Neuronal stem cell (in vitro differentiated cells): Measurements from ENCODE around the gene SERPINB12.

Source experiments
- DNase-seq: peaks from one replicate; pipeline ENCODE4 v3.0.0-alpha.2; 2013; ENCODE audit warnings: low spot score
- H2AFZ ChIP-seq: one replicate; pipeline ENCODE4 v1.6.1; 2013; ENCODE audit warnings: mild to moderate bottlenecking, low read length, inconsistent platforms
- H2AK5ac ChIP-seq: 2 replicates; pipeline ENCODE4 v1.6.1; 2013; ENCODE audit warnings: low read depth, mild to moderate bottlenecking, inconsistent platforms, low read length, moderate library complexity, mixed read lengths
- H2BK120ac ChIP-seq: 2 replicates; pipeline ENCODE4 v1.6.1; 2013; ENCODE audit warnings: low read depth, mild to moderate bottlenecking, inconsistent platforms, low read length, moderate library complexity, mixed read lengths
- H2BK12ac ChIP-seq: one replicate; pipeline ENCODE4 v1.6.1; 2013; ENCODE audit warnings: low read length, inconsistent platforms
- H2BK15ac ChIP-seq: 2 replicates; pipeline ENCODE4 v1.6.1; 2013; ENCODE audit warnings: mild to moderate bottlenecking, low read length, inconsistent platforms, mixed read lengths
- H2BK5ac ChIP-seq: one replicate; pipeline ENCODE4 v1.6.1; 2013; ENCODE audit warnings: inconsistent platforms, mild to moderate bottlenecking, low read length, moderate library complexity
- H3K14ac ChIP-seq: one replicate; pipeline ENCODE4 v1.6.1; 2013; ENCODE audit warnings: low read length, inconsistent platforms
- H3K18ac ChIP-seq: 2 replicates; pipeline ENCODE4 v1.6.1; 2013; ENCODE audit warnings: low read length, inconsistent platforms
- H3K23ac ChIP-seq: 2 replicates; pipeline ENCODE4 v1.6.1; 2013; ENCODE audit warnings: low read depth, mild to moderate bottlenecking, mixed read lengths, low read length, inconsistent platforms; ENCODE audit not compliant: poor library complexity
- H3K27ac ChIP-seq: replicated peaks from 3 replicates; pipeline ENCODE4 v1.5.1; 2013; ENCODE audit warnings: low read length, inconsistent platforms
- H3K27me3 ChIP-seq, 3 experiments: 2 replicates each; pipeline ENCODE4 v1.6.1; 2013; ENCODE audit warnings: low read length in 3 of 3, mild to moderate bottlenecking in 2 of 3, inconsistent platforms in 1 of 3, low read depth in 1 of 3, mixed read lengths in 1 of 3, moderate library complexity in 1 of 3; ENCODE audit not compliant: control insufficient read depth in 3 of 3, insufficient read depth in 3 of 3
- H3K36me3 ChIP-seq, 2 donors: replicated peaks in 1 of 2; 2 replicates each; pipeline ENCODE4 v1.6.1; 2013; ENCODE audit warnings: low read length in 2 of 2; ENCODE audit not compliant: control insufficient read depth in 2 of 2, insufficient read depth in 2 of 2
- H3K4ac ChIP-seq: 2 replicates; pipeline ENCODE4 v1.6.1; 2013; ENCODE audit warnings: inconsistent platforms, mild to moderate bottlenecking, low read length, moderate library complexity
- H3K4me1 ChIP-seq, 2 donors: 1 replicate in 1 of 2; 2 replicates in 1 of 2; pipeline ENCODE4 v1.6.1; 2013; ENCODE audit warnings: low read length in 2 of 2, low read depth in 1 of 2; ENCODE audit not compliant: control insufficient read depth in 2 of 2, insufficient read depth in 1 of 2
- H3K4me2 ChIP-seq: one replicate; pipeline ENCODE4 v1.6.1; 2013; ENCODE audit warnings: mild to moderate bottlenecking, low read length, inconsistent platforms; ENCODE audit not compliant: insufficient read depth, poor library complexity, severe bottlenecking
- H3K4me3 ChIP-seq, 2 donors: 2 replicates each; pipeline ENCODE4 v1.5.1; 2013; ENCODE audit warnings: low read length in 2 of 2, mild to moderate bottlenecking in 2 of 2, inconsistent platforms in 1 of 2, moderate library complexity in 1 of 2
- H3K79me1 ChIP-seq: one replicate; pipeline ENCODE4 v1.6.1; 2013; ENCODE audit warnings: low read depth, mild to moderate bottlenecking, inconsistent platforms, low read length, moderate library complexity
- H3K9ac ChIP-seq: one replicate; pipeline ENCODE4 v1.6.1; 2013; ENCODE audit warnings: mild to moderate bottlenecking, low read depth, low read length, inconsistent platforms; ENCODE audit not compliant: poor library complexity
- H3K9me3 ChIP-seq, 2 donors: replicated peaks in 1 of 2; 2 replicates each; pipeline versions ENCODE3 to v1.6.1; 2013; ENCODE audit warnings: low read length in 2 of 2, mild to moderate bottlenecking in 2 of 2, inconsistent platforms in 1 of 2, low read depth in 1 of 2, mixed read lengths in 1 of 2, moderate library complexity in 1 of 2; ENCODE audit not compliant: control insufficient read depth in 2 of 2, insufficient read depth in 1 of 2
- H4K8ac ChIP-seq: one replicate; pipeline ENCODE4 v1.6.1; 2013; ENCODE audit warnings: low read depth, mild to moderate bottlenecking, inconsistent platforms, low read length, moderate library complexity
- H4K91ac ChIP-seq: one replicate; pipeline ENCODE4 v1.6.1; 2013; ENCODE audit warnings: low read length, low read depth, mild to moderate bottlenecking, inconsistent platforms; ENCODE audit not compliant: poor library complexity
- WGBS, 2 donors: extraction: QIAGEN DNeasy Blood & Tissue Kit; methylation state at CpG; one replicate each; pipeline ENCODE4 v1.1.7; 2013; ENCODE audit warnings: missing lambda C conversion rate in 2 of 2, mixed read lengths in 1 of 2; ENCODE audit not compliant: insufficient read length in 2 of 2, insufficient replicate concordance in 1 of 2; ENCODE audit errors: extremely low coverage in 2 of 2; 5-methylcytosine and 5-hydroxymethylcytosine counted together

Gene SERPINB12

GRCh38 chr18:63553081-63553480 is 10.9 kb downstream of the SERPINB12 start:
- no peak overlapping the region for H3K23ac ChIP-seq
- H2BK120ac ChIP-seq, result no peak overlapping the region
- no peak overlapping the region for H3K14ac ChIP-seq
- no peak overlapping the region for H4K91ac ChIP-seq
- H3K79me1 ChIP-seq, result no peaks in the 10 kb centered on the region
- H2AFZ ChIP-seq, result peak overlapping the region; percentile 71
- H3K4me1 ChIP-seq, result peaks cover 3 to 4% of the 10 kb centered on the region in 2 donors
- no peak overlapping the region for H2BK5ac ChIP-seq
- no peak overlapping the region for H2AK5ac ChIP-seq
- no peak overlapping the region for H3K4me3 ChIP-seq
- no peak overlapping the region for H4K8ac ChIP-seq
- H3K9ac ChIP-seq, result no peak overlapping the region
- H3K9me3 ChIP-seq, result no peaks in the 10 kb centered on the region
- no peaks in the 10 kb centered on the region for H3K36me3 ChIP-seq
- no peak overlapping the region for H3K18ac ChIP-seq
- H3K4ac ChIP-seq, result no peak overlapping the region
- no peak overlapping the region for H3K4me2 ChIP-seq
- no CpG with 5 or more reads among the region's 1 CpG for WGBS, 2 donors
- no peak for DNase-seq
- H3K27ac ChIP-seq, result no peak overlapping the region
- H2BK12ac ChIP-seq, result no peak overlapping the region
- no peak overlapping the region for H2BK15ac ChIP-seq
- no peaks in the 10 kb centered on the region for H3K27me3 ChIP-seq

GRCh38 chr18:63559567-63560491 is 17.7 kb downstream of the SERPINB12 start:
- Histone ChIP-seq H3K27ac (no peak overlapping the region), H3K4ac (no peak overlapping the region), H3K14ac (no peak overlapping the region), H2AFZ (peak overlapping the region; percentile 37), H3K79me1 (no peaks in the 10 kb centered on the region), H3K4me1 (no peaks in the 10 kb centered on the region), H2BK15ac (no peak overlapping the region), H3K9me3 (no peaks in the 10 kb centered on the region), H3K9ac (no peak overlapping the region), H2BK12ac (no peak overlapping the region), H3K4me2 (no peak overlapping the region), H4K8ac (no peak overlapping the region), H3K23ac (no peak overlapping the region), H3K27me3 (no peaks in the 10 kb centered on the region), H4K91ac (no peak overlapping the region), H2BK120ac (no peak overlapping the region), H2BK5ac (no peak overlapping the region), H3K36me3 (no peaks in the 10 kb centered on the region), H2AK5ac (no peak overlapping the region), H3K4me3 (no peak overlapping the region), H3K18ac (no peak overlapping the region)
- no CpG with 5 or more reads among the region's 9 CpGs for WGBS, 2 donors
- DNase-seq, result no peak

GRCh38 chr18:63562284-63562683 is 20.1 kb downstream of the SERPINB12 start:
- Histone ChIP-seq H3K4me1 (no peaks in the 10 kb centered on the region), H3K23ac (no peak overlapping the region), H3K18ac (no peak overlapping the region), H2BK5ac (no peak overlapping the region), H3K4me2 (no peak overlapping the region), H3K14ac (no peak overlapping the region), H2BK12ac (no peak overlapping the region), H3K9me3 (no peaks in the 10 kb centered on the region), H2AK5ac (no peak overlapping the region), H3K4me3 (no peak overlapping the region), H3K9ac (no peak overlapping the region), H3K36me3 (no peaks in the 10 kb centered on the region), H2BK15ac (no peak overlapping the region), H3K27me3 (no peaks in the 10 kb centered on the region), H3K79me1 (no peaks in the 10 kb centered on the region), H3K27ac (no peak overlapping the region), H4K91ac (no peak overlapping the region), H4K8ac (no peak overlapping the region), H2AFZ (no peak overlapping the region), H3K4ac (no peak overlapping the region), H2BK120ac (no peak overlapping the region)
- DNase-seq, result no peak
- WGBS, 2 donors, result no CpG with 5 or more reads among the region's 4 CpGs

- no CpG with 5 or more reads among the region's 4 CpGs for WGBS, 2 donors
- Histone ChIP-seq H3K9ac (no peak overlapping the region), H2BK120ac (no peak overlapping the region), H4K8ac (no peak overlapping the region), H3K4me1 (no peaks in the 10 kb centered on the region), H3K4me3 (no peak overlapping the region), H3K23ac (no peak overlapping the region), H4K91ac (no peak overlapping the region), H3K4me2 (no peak overlapping the region), H3K9me3 (no peaks in the 10 kb centered on the region), H3K27ac (no peak overlapping the region), H3K27me3 (no peaks in the 10 kb centered on the region), H2AFZ (no peak overlapping the region), H2BK15ac (no peak overlapping the region), H3K4ac (no peak overlapping the region), H3K79me1 (no peaks in the 10 kb centered on the region), H2BK12ac (no peak overlapping the region), H3K36me3 (no peaks in the 10 kb centered on the region), H2AK5ac (no peak overlapping the region), H3K18ac (no peak overlapping the region), H2BK5ac (no peak overlapping the region), H3K14ac (no peak overlapping the region)
- DNase-seq, result no peak
These were observed 21.9 kb downstream of the SERPINB12 start for GRCh38 chr18:63564021-63564420.
